ENCODE data around the gene CNDP1.

The CNDP1 gene

GRCh38 chr18:74503137-74503536 is 31.2 kb upstream of the CNDP1 start:
- H3K9me3 ChIP-seq (ENCODE audit: control insufficient read depth, low read length): no peaks in the 10 kb centered on the region
- H3K4me2 ChIP-seq (ENCODE audit: low read length): no peak overlapping the region
- H3K36me3 ChIP-seq (ENCODE audit: control insufficient read depth, insufficient read depth, low read length): no peaks in the 10 kb centered on the region
- H3K9ac ChIP-seq: no peak overlapping the region
- no peak overlapping the region for H3K4me3 ChIP-seq (ENCODE audit: low read depth, low read length)
- no peak overlapping the region for H2AFZ ChIP-seq
- TF ChIP-seq, protein P1, sequence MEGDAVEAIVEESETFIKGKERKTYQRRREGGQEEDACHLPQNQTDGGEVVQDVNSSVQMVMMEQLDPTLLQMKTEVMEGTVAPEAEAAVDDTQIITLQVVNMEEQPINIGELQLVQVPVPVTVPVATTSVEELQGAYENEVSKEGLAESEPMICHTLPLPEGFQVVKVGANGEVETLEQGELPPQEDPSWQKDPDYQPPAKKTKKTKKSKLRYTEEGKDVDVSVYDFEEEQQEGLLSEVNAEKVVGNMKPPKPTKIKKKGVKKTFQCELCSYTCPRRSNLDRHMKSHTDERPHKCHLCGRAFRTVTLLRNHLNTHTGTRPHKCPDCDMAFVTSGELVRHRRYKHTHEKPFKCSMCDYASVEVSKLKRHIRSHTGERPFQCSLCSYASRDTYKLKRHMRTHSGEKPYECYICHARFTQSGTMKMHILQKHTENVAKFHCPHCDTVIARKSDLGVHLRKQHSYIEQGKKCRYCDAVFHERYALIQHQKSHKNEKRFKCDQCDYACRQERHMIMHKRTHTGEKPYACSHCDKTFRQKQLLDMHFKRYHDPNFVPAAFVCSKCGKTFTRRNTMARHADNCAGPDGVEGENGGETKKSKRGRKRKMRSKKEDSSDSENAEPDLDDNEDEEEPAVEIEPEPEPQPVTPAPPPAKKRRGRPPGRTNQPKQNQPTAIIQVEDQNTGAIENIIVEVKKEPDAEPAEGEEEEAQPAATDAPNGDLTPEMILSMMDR (IDR thresholded peaks at IDR 0.05): no peak
- H3K27ac ChIP-seq: no peak overlapping the region
- no peaks in the 10 kb centered on the region for H3K27me3 ChIP-seq (ENCODE audit: control insufficient read depth, insufficient read depth, low read length)
- H3K79me2 ChIP-seq: peaks cover 13% of the 10 kb centered on the region
- H3K4me1 ChIP-seq: no peaks in the 10 kb centered on the region

DNA sequence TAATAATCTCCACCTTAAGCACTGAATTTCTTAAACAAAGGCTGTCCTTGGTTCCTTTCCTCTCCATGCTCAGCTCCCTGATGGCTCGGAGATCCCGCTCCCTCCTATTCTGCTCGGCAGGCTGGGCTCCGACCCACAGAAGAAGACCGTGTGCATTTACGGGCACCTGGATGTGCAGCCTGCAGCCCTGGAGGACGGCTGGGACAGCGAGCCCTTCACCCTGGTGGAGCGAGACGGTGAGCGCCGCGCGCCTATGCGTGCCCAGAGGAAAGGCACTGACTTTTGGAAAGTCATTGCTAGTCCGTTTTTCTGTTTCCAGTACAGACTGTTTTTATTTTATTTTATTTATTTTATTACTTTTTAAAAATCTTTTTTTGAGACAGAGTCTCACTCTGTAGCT is 28.5 kb upstream of the CNDP1 start:
- H3K9ac ChIP-seq: no peak overlapping the region
- no peak overlapping the region for H3K27ac ChIP-seq
- H3K9me3 ChIP-seq (ENCODE audit: control insufficient read depth, low read length): no peaks in the 10 kb centered on the region
- no peaks in the 10 kb centered on the region for H3K27me3 ChIP-seq (ENCODE audit: control insufficient read depth, insufficient read depth, low read length)
- H3K36me3 ChIP-seq (ENCODE audit: control insufficient read depth, insufficient read depth, low read length): no peaks in the 10 kb centered on the region
- H3K4me3 ChIP-seq (ENCODE audit: low read depth, low read length): no peak overlapping the region
- H3K79me2 ChIP-seq: peaks cover 7% of the 10 kb centered on the region
- no peak overlapping the region for H3K4me2 ChIP-seq (ENCODE audit: low read length)
- no peaks in the 10 kb centered on the region for H3K4me1 ChIP-seq
- TF ChIP-seq, protein P1 (IDR thresholded peaks at IDR 0.05): no peak
- no peak overlapping the region for H2AFZ ChIP-seq

GRCh38 chr18:74506448-74507084 is 27.7 kb upstream of the CNDP1 start:
- no peaks in the 10 kb centered on the region for H3K4me1 ChIP-seq
- TF ChIP-seq, protein P1 (IDR thresholded peaks at IDR 0.05): no peak
- no peaks in the 10 kb centered on the region for H3K27me3 ChIP-seq (ENCODE audit: control insufficient read depth, insufficient read depth, low read length)
- no peak overlapping the region for H3K4me3 ChIP-seq (ENCODE audit: low read depth, low read length)
- no peak overlapping the region for H3K27ac ChIP-seq
- H2AFZ ChIP-seq: no peak overlapping the region
- H3K36me3 ChIP-seq (ENCODE audit: control insufficient read depth, insufficient read depth, low read length): no peaks in the 10 kb centered on the region
- H3K9me3 ChIP-seq (ENCODE audit: control insufficient read depth, low read length): no peaks in the 10 kb centered on the region
- peaks cover 7% of the 10 kb centered on the region for H3K79me2 ChIP-seq
- H3K4me2 ChIP-seq (ENCODE audit: low read length): no peak overlapping the region
- no peak overlapping the region for H3K9ac ChIP-seq

DNA sequence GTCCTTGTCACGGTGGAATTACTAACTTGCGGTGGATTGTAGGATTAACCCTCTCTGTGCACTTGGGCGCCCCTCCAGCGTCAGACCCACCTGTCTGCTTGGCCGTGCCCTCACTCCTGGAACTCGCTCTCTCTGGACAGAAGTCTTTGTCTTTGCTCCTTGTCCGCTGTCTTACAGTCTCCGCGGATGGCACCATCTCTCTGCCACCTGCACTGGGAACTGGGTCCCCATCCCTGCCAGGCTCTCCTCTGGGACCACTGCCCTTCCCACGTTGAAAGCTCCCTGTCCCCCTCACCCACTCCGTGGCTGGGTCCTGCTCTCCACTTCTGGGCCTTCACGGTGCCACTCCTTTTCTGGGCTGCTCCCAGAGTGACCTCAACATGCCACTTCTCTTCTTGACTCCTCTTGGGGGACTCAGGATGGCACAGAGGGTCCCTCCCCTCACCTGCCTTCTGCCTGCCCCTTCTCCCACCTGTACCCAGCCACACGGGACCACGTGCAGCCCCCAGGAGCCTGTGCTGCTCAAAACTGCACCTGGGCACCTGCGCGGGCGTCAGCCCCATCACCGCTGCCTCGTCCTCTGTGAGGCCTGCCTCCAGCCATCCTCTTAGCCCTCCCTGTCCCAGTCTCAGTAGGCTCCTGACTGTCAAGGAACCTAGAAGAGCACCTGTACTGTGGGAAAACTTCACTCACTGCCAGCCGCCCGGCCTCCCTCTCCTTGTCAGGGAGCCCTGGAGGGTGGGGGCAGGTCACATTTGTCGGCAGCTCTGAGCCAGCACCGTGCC is 27.0 kb upstream of the CNDP1 start:
- no peaks in the 10 kb centered on the region for H3K27me3 ChIP-seq (ENCODE audit: control insufficient read depth, insufficient read depth, low read length)
- H3K4me1 ChIP-seq: no peaks in the 10 kb centered on the region
- H3K79me2 ChIP-seq: peaks cover 7% of the 10 kb centered on the region
- H3K9me3 ChIP-seq (ENCODE audit: control insufficient read depth, low read length): no peaks in the 10 kb centered on the region
- H3K36me3 ChIP-seq (ENCODE audit: control insufficient read depth, insufficient read depth, low read length): no peaks in the 10 kb centered on the region
- no peak overlapping the region for H3K4me2 ChIP-seq (ENCODE audit: low read length)
- no peak overlapping the region for H3K9ac ChIP-seq
- TF ChIP-seq, protein P1 (IDR thresholded peaks at IDR 0.05): no peak
- no peak overlapping the region for H3K27ac ChIP-seq
- H3K4me3 ChIP-seq (ENCODE audit: low read depth, low read length): no peak overlapping the region
- no peak overlapping the region for H2AFZ ChIP-seq

All from parathyroid adenoma (tissue), 2 donors.